ENCODE results near the gene PLEKHG2. TPM values are rescaled to one million over a fixed set of nuclear protein-coding genes. Genes with fewer than 3 reads are reported as not detected.
A peak's percentile ranks its signal among the peaks of the same experiment; 100 is the strongest.

Gene PLEKHG2
- total RNA-seq, 1 donor from 2014 or later: 172 TPM

- Mint-ChIP-seq H3K4me3 (ENCODE audit: unreplicated experiment) (peak overlapping the region; percentile 99), H3K27me3 (ENCODE audit: unreplicated experiment) (peaks cover 26% of the 10 kb centered on the region), H3K9me3 (ENCODE audit: unreplicated experiment) (no peaks in the 10 kb centered on the region), H3K4me1 (ENCODE audit: unreplicated experiment) (peaks cover 30% of the 10 kb centered on the region), H3K27ac (ENCODE audit: unreplicated experiment) (peak overlapping the region; percentile 95), H3K36me3 (ENCODE audit: low read depth, unreplicated experiment) (peaks cover 27% of the 10 kb centered on the region)
- peak; percentile 13 for TF ChIP-seq CTCF (IDR thresholded peaks at IDR 0.05; ENCODE audit: unreplicated experiment)
- peak; percentile 55 for DNase-seq (ENCODE audit: low spot score)
Measured at GRCh38 chr19:39413911-39414608, 1.6 kb downstream of the PLEKHG2 start.

GRCh38 chr19:39415111-39416046 lies 2.9 kb downstream of the PLEKHG2 start:
- Mint-ChIP-seq H3K4me1 (ENCODE audit: unreplicated experiment) (peaks cover 29% of the 10 kb centered on the region), H3K9me3 (ENCODE audit: unreplicated experiment) (no peaks in the 10 kb centered on the region), H3K27ac (ENCODE audit: unreplicated experiment) (no peak overlapping the region), H3K4me3 (ENCODE audit: unreplicated experiment) (peak overlapping the region; percentile 67), H3K27me3 (ENCODE audit: unreplicated experiment) (peaks cover 26% of the 10 kb centered on the region), H3K36me3 (ENCODE audit: low read depth, unreplicated experiment) (peaks cover 33% of the 10 kb centered on the region)
- no peak for TF ChIP-seq CTCF (IDR thresholded peaks at IDR 0.05; ENCODE audit: unreplicated experiment)
- DNase-seq (ENCODE audit: low spot score): no peak

GRCh38 chr19:39416152-39417120 lies 4.0 kb downstream of the PLEKHG2 start:
- Mint-ChIP-seq H3K36me3 (ENCODE audit: low read depth, unreplicated experiment) (peaks cover 35% of the 10 kb centered on the region), H3K27me3 (ENCODE audit: unreplicated experiment) (peaks cover 22% of the 10 kb centered on the region)

More at GRCh38 chr19:39416152-39417120, 4.0 kb downstream of the PLEKHG2 start:
- no peaks in the 10 kb centered on the region for H3K9me3 Mint-ChIP-seq (ENCODE audit: unreplicated experiment)
- no peak overlapping the region for H3K27ac Mint-ChIP-seq (ENCODE audit: unreplicated experiment)
- no peak for DNase-seq (ENCODE audit: low spot score)
- no peak overlapping the region for H3K4me3 Mint-ChIP-seq (ENCODE audit: unreplicated experiment)
- peaks cover 18% of the 10 kb centered on the region for H3K4me1 Mint-ChIP-seq (ENCODE audit: unreplicated experiment)
- no peak for TF ChIP-seq CTCF (IDR thresholded peaks at IDR 0.05; ENCODE audit: unreplicated experiment)
